PFSK-1 (cell line): Measurements from ENCODE around the gene CCL13.

ENCODE experiments used
- FOXP2 ChIP-seq: optimal IDR thresholded peaks from 2 replicates; pipeline ENCODE3; 2011; ENCODE audit warnings: borderline replicate concordance, control low read depth, inconsistent platforms; ENCODE audit not compliant: insufficient read depth; ENCODE audit errors: extremely low read length, extremely low read depth
- POLR2AphosphoS5 ChIP-seq: IDR thresholded peaks from 2 replicates; pipeline ENCODE4 v1.6.1; 2012; ENCODE audit warnings: low read depth, mild to moderate bottlenecking, control low read depth, low read length, moderate library complexity
- REST ChIP-seq, 2 experiments: IDR thresholded peaks; 2 replicates each; pipeline versions ENCODE4 v1.6.1 to v1.8.0; 2011 to 2012; ENCODE audit warnings: low read depth in 2 of 2, low read length in 2 of 2, control low read depth in 1 of 2, inconsistent platforms in 1 of 2, mild to moderate bottlenecking in 1 of 2, moderate library complexity in 1 of 2; ENCODE audit not compliant: insufficient read depth in 1 of 2
- SIN3A ChIP-seq: IDR thresholded peaks from 2 replicates; pipeline ENCODE4 v1.6.1; 2012; ENCODE audit warnings: mild to moderate bottlenecking, low read length, moderate library complexity, borderline replicate concordance; ENCODE audit not compliant: insufficient read depth
- TAF1 ChIP-seq: IDR thresholded peaks from 2 replicates; pipeline ENCODE4 v1.6.1; 2012; ENCODE audit warnings: low read length, control low read depth, borderline replicate concordance; ENCODE audit not compliant: insufficient read depth

- TF ChIP-seq REST (IDR thresholded peaks at IDR 0.05; ENCODE audit: insufficient read depth in 1 of 2, low read depth in 2 of 2, low read length in 2 of 2) (no peak), POLR2AphosphoS5 (no peak), TAF1 (no peak), SIN3A (no peak), FOXP2 (no peak)
These were observed 23.6 kb downstream of the CCL13 start for GRCh38 chr17:34379868-34380267.
